GM12874 (cell line): ENCODE data around the gene TRMT112.

Experiments
- CTCF ChIP-seq: IDR thresholded peaks from 2 replicates; pipeline ENCODE4 v1.5.1; 2011; ENCODE audit warnings: low read depth, mild to moderate bottlenecking, control low read depth, low read length, moderate library complexity; ENCODE audit not compliant: insufficient read depth

Gene TRMT112

GRCh38 chr11:64317325-64317960, at the start of gene TRMT112:
Gene TRMT112, minus strand, starts transcription at chr11:64317559. Its CDS starts 33 bp downstream, at chr11:64317526.
- no peak for TF ChIP-seq CTCF

GRCh38 chr11:64366751-64367150, 49.4 kb upstream of the TRMT112 start:
- TF ChIP-seq CTCF = no peak

GRCh38 chr11:64364911-64365310, 47.6 kb upstream of the TRMT112 start:
- TF ChIP-seq CTCF = no peak

- TF ChIP-seq CTCF = no peak
Measured at GRCh38 chr11:64364435-64364834, 47.1 kb upstream of the TRMT112 start.

GRCh38 chr11:64362339-64362738, 45.0 kb upstream of the TRMT112 start:
- no peak for TF ChIP-seq CTCF

- no peak for TF ChIP-seq CTCF
Measured at GRCh38 chr11:64361659-64362058, 44.3 kb upstream of the TRMT112 start.

GRCh38 chr11:64360448-64360921, 43.1 kb upstream of the TRMT112 start:
- TF ChIP-seq CTCF = no peak
